ENCODE data around the gene SH3RF1.

SH3RF1 gene

DNA sequence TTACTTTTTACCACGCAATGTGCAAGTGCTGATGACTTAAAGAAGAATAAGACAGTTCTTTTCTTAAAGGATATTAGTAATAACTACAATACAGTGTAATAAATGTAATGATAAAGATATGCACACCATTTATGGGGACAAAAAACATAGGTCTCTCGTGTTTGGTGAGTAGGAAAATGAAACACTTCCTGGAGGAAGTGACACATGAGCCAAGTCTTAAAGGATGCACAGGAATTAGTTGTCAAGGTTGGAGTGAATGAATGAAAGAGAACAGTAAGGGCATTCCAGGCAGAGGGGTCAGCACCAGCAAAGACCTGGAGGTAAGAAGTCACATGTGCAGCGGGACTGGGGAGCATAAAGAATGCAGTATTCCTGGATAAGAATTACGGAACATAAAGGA is 112.7 kb downstream of the SH3RF1 start:
- no peak for DNase-seq

GRCh38 chr4:169156392-169156791 is 114.4 kb downstream of the SH3RF1 start:
- DNase-seq = no peak

- no peak for DNase-seq
These were observed 116.6 kb downstream of the SH3RF1 start for GRCh38 chr4:169154121-169154520.

- no peak for DNase-seq
These were observed 117.2 kb downstream of the SH3RF1 start for GRCh38 chr4:169153481-169154087.

- DNase-seq = no peak
These were observed 117.9 kb downstream of the SH3RF1 start for GRCh38 chr4:169152899-169153298.

- no peak for DNase-seq
These were observed 118.7 kb downstream of the SH3RF1 start for GRCh38 chr4:169152098-169152497.

DNA sequence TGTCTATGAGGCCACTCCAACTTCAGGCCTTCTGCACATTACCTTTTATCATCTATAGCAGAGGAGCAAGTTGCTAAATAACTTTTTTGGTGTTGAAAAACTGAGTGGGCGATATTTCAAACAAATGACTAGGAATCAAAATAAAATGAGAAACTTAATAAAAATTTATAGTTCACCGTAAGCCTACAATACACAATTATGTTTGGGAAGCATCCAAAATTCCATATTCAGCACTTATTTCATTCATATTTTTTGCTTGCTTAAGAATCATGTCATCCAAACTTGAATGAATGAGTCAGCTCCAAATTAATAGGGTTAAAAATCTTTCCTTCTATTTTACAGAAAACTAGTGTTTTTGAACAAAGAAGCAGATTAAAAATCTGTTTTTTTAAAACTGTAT is 119.1 kb downstream of the SH3RF1 start:
- DNase-seq = no peak

DNA sequence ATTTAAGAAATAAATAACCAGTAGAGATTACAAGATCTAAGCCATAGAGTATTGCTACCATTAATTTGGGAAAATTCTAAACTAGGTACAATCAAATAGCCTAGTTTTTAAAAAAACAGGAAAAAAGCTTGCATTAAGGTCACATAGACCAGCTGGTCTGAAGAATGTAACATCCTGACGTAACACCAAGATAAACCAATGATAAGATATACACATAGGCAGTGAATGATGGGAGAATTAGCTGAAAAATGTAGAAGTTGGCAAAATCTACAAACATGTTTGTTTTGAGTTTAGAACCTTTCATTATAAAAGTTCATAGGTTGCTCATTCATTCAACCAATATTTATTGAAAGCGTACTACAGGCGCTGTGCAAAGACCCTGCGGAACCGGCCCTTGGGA is 120.0 kb downstream of the SH3RF1 start:
- no peak for DNase-seq

DNA sequence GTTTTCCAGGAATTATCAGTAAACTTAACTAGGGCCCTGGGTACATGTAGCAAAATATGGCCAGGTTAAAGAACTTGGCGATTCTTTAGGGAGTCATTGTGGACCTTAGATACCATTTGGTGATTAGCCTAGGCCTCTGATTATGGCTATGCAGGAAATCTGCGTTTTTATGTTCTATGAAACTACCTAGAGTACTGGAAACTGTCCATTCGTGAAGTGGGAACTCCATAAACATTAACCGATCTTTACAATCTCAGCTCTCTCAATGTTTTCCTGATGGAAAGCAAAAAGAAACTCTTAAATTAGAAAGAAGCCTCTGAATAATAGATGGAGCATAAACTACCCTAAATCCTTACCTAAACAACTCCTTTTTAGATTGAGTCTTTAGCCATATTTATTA is 121.9 kb downstream of the SH3RF1 start:
- DNase-seq = no peak

GRCh38 chr4:169147191-169147590 is 123.6 kb downstream of the SH3RF1 start:
- DNase-seq = no peak

GRCh38 chr4:169144061-169144600 is 126.6 kb downstream of the SH3RF1 start:
- no peak for DNase-seq

GRCh38 chr4:169143335-169143734 is 127.4 kb downstream of the SH3RF1 start:
- DNase-seq = no peak

DNA sequence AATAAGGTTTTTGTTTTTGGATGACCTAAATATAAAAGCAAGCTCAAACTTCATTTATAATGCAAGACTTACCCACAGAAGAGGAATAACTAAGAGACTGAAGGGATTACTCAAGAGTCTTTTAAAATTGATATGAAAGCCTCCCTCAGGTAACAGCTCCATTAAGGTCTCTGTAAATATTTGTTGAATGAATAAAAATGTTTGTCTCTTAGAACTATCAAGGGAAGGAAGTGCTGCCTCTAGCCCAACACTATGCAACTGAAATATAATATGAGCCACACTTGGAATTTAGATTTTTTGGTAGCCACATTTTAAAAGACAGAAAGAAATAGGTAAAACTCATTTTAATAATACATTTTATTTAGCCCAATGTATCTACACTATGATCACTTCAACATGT is 127.8 kb downstream of the SH3RF1 start:
- DNase-seq = no peak

DNA sequence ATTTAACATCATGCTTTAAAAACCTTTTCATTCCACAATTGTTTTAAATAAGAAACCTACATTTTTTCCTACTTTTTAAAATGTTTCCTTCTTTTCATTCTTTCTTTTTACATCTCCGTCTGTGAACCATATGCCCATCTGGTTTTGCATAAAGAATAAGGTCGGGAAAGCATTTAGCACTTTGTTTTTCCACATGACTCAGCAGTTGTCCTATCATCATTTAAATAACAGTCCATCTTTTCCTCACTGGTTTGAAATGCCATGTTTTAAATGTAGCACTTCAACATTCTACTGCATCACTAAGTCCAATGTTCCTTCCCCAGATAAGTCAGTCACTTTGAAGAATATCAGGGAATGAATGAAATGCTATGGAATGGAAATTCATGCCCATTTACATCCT is 128.4 kb downstream of the SH3RF1 start:
- DNase-seq = no peak

DNA sequence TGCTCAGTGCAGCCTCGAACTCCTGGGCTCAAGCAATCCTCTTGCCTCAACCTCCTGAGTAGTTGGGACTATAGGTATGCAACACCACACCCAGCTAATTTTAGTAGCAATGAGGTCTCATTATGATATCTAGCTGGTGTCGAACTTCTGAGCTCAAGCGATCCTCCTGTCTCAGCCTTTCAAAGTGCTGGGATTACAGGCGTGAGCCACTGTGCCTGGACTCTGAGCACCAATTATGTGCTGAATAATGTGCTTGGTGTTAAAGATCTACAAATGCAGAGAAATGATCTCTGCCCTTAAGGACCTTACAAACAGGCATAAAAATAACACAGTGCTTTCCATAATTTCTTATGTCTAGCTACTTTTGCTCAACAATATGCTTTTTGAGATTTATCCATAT is 131.7 kb downstream of the SH3RF1 start:
- DNase-seq = no peak

DNA sequence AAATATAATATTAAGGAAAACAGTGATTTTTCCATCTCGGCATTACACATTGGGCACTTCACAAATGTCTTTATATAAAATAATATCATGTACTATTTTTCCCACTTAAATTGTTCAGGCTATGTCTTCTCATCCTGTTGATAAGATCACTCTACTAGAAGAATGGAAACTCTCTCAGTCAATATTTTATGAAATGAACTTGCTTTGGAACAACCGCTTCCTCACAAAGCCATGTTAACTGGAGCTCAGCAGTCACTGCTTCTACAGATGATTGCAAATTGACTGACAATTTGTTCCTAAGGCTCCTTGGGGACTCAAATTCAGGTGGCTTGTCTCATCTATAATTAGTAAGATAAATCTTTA is 133.2 kb downstream of the SH3RF1 start:
- no peak for DNase-seq

GRCh38 chr4:169136796-169137557 is 133.8 kb downstream of the SH3RF1 start:
- DNase-seq = no peak

DNA sequence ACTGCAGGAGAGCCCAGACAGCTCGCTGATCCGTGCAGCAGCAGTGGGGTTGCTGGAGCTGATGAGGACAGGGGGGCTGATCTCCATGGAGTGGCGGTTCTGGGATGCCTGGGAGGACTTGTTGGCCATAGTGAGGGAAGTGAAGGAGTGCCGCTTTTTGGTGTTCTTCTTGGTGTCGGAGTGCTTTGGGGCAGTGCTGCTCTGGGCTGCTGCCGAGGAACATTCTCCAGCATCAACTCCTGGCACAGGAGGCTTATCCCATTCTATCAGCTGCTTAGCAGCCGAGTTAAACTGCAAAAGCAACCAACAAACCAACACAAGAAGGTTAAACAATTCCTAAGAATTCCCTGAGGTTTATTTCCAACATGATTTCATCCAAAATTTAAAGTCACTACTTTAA is 134.4 kb downstream of the SH3RF1 start:
- DNase-seq = no peak

DNA sequence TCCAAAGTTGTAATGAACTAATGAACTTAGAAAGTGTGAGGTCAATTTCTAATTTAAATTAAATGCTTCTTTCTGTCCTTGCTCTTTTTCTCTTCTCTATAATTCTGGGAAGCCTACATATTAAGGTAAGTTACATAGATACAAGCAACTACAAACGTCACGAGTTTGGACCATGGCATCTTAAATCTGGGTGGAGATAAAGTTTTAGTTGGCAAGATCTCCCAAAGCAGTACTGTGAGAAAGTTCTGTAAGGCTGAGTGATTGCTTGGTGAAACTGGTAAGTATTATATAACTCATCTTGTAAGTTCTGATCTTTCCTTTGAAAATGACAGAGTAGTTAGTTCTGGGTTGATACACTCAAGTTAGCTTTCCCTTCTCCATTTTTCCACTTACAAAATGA is 135.0 kb downstream of the SH3RF1 start:
- DNase-seq = no peak

DNA sequence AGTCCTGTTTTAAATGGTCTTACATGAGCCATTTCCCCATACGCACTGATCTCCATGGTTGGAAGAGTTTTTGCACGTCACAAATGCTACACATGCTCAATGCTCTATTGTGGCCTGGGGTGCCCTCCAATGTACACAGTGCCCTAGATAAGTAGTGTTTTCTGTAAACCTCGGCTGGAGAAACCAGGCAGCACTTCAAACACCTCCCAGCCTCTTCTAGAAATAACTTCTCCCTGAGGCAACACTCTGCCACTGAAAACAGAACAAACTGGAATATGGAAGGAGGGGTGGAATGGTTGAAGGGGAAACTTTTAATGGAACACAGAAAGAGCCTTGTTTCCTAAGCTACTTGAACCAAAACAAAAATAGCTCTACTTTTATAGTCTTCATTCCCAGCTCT is 136.8 kb downstream of the SH3RF1 start:
- no peak for DNase-seq

DNA sequence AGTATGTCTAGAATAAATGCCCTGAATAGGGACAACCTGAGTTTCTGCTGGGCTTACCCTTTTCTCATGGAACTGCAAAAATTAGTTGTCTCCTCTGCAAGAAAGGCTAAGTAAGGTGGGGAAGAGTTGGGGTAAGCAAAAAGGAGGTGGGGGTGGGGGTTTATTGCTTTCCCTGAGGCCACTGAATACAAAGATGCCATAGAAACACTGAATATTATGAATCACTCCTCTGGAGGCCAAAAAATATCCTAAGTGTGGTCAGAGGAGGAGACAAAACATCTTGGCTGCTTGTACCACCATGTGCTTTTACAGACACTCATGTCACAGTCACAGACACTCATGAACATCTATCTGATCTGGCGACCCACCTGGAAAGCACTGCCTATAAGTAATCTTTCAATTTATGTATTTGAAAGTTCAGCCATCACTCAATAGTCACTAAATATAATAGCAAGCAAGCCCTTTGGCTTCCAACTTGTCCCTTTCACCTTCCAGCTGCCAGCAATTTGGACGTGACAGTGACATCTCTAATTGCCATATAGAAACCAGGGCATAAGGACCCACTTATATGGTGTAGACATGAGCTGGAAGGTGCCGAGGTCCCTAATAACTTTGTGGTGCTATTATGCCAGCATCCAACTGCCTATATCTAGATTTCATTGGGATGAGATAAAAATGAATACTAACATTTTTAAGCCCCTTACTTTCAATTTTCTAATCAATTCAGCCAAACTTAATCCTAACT is 138.0 kb downstream of the SH3RF1 start:
- DNase-seq = no peak

GRCh38 chr4:169131556-169132208 is 139.1 kb downstream of the SH3RF1 start:
- no peak for DNase-seq

- DNase-seq = no peak
These were observed 141.9 kb downstream of the SH3RF1 start for GRCh38 chr4:169128902-169129301.

Measured in NCI-H187 treated with DMSO at 0.1 percent for 48 hours (cell line).